PFSK-1 (cell line): ENCODE results near the gene PPP2R3C.

Source experiments
- POLR2AphosphoS5 ChIP-seq: IDR thresholded peaks from 2 replicates; pipeline ENCODE4 v1.6.1; 2012; ENCODE audit warnings: low read depth, mild to moderate bottlenecking, control low read depth, low read length, moderate library complexity
- SIN3A ChIP-seq: IDR thresholded peaks from 2 replicates; pipeline ENCODE4 v1.6.1; 2012; ENCODE audit warnings: mild to moderate bottlenecking, low read length, moderate library complexity, borderline replicate concordance; ENCODE audit not compliant: insufficient read depth
- TAF1 ChIP-seq: IDR thresholded peaks from 2 replicates; pipeline ENCODE4 v1.6.1; 2012; ENCODE audit warnings: low read length, control low read depth, borderline replicate concordance; ENCODE audit not compliant: insufficient read depth
- TF ChIP-seq, protein P1 (sequence below), 2 experiments: IDR thresholded peaks; 2 replicates each; pipeline versions ENCODE4 v1.6.1 to v1.8.0; 2011 to 2012; ENCODE audit warnings: low read depth in 2 of 2, low read length in 2 of 2, control low read depth in 1 of 2, inconsistent platforms in 1 of 2, mild to moderate bottlenecking in 1 of 2, moderate library complexity in 1 of 2; ENCODE audit not compliant: insufficient read depth in 1 of 2

DNA sequence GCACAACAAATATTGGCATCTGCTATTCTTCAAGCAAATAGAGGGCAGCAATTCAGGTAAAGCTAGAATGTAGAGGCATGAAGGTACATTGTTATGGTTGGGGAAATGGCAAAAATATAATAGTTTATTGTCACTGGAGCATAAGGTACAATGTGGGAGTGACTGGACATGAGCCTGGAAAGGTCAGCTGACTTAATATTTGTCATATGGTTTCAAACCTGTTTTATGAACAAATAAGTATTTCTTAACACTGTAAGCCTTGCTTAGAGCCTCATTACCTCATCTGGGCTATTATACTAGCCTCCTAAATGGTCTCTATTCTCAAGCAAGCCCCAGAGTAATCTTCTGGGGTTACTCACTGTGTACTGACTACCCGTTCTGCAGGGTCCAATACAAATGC lies 42.0 kb downstream of the PPP2R3C start:
- TF ChIP-seq POLR2AphosphoS5 (no peak), TAF1 (no peak), SIN3A (no peak)
- TF ChIP-seq, protein P1, sequence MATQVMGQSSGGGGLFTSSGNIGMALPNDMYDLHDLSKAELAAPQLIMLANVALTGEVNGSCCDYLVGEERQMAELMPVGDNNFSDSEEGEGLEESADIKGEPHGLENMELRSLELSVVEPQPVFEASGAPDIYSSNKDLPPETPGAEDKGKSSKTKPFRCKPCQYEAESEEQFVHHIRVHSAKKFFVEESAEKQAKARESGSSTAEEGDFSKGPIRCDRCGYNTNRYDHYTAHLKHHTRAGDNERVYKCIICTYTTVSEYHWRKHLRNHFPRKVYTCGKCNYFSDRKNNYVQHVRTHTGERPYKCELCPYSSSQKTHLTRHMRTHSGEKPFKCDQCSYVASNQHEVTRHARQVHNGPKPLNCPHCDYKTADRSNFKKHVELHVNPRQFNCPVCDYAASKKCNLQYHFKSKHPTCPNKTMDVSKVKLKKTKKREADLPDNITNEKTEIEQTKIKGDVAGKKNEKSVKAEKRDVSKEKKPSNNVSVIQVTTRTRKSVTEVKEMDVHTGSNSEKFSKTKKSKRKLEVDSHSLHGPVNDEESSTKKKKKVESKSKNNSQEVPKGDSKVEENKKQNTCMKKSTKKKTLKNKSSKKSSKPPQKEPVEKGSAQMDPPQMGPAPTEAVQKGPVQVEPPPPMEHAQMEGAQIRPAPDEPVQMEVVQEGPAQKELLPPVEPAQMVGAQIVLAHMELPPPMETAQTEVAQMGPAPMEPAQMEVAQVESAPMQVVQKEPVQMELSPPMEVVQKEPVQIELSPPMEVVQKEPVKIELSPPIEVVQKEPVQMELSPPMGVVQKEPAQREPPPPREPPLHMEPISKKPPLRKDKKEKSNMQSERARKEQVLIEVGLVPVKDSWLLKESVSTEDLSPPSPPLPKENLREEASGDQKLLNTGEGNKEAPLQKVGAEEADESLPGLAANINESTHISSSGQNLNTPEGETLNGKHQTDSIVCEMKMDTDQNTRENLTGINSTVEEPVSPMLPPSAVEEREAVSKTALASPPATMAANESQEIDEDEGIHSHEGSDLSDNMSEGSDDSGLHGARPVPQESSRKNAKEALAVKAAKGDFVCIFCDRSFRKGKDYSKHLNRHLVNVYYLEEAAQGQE (IDR thresholded peaks at IDR 0.05; ENCODE audit: insufficient read depth in 1 of 2, low read depth in 2 of 2, low read length in 2 of 2), result no peak
